Eye (tissue), 1 donor: ENCODE data around the gene PEPD.

Experiments
- DNase-seq: peaks from one replicate; pipeline ENCODE4 v3.0.0-alpha.2; 2015

Gene PEPD

DNA sequence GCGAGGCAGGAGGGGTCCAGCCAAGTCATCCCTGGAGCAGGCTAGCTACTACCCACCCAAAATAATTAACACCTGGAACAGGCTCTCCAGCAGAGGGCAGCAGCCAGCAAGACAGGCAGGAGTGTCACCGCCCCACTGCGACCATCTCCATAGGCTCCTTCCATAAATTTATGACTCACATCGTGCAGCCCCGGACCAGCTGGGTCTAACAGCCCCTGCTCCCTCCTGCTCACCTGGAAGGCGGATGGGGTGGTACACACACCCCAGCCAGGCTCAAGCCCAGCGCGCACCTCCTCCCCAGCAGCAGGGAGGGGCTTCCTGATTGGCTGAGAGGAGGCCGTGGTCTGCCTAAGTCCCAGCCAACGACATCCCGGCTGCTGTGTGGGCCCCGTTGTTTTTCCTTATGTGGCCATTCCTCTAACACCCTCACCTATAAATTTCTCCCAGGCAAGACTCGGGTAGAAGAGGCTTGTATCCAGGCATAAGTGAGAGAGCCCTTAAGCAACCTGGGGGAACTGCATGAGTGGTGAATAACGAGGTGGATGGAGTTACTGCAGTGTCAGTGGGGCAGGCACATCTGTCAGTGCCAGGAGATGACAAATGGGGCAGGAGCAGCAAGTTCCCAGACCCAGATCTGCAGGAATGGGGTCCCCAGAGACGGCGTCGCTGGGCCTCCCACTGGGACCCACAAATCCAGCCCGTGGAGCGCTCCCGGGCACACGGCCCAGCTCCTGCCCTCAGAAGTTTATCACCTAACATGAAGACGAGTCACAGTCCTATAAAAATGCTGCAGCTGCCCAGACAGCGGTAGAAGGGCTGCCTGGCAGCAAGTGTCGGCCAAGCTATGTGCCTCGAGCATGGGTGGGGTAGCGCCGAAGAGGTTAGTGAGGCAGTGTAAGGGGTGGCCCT is 105.0 kb downstream of the PEPD start:
- DNase-seq = peak; percentile 82

DNA sequence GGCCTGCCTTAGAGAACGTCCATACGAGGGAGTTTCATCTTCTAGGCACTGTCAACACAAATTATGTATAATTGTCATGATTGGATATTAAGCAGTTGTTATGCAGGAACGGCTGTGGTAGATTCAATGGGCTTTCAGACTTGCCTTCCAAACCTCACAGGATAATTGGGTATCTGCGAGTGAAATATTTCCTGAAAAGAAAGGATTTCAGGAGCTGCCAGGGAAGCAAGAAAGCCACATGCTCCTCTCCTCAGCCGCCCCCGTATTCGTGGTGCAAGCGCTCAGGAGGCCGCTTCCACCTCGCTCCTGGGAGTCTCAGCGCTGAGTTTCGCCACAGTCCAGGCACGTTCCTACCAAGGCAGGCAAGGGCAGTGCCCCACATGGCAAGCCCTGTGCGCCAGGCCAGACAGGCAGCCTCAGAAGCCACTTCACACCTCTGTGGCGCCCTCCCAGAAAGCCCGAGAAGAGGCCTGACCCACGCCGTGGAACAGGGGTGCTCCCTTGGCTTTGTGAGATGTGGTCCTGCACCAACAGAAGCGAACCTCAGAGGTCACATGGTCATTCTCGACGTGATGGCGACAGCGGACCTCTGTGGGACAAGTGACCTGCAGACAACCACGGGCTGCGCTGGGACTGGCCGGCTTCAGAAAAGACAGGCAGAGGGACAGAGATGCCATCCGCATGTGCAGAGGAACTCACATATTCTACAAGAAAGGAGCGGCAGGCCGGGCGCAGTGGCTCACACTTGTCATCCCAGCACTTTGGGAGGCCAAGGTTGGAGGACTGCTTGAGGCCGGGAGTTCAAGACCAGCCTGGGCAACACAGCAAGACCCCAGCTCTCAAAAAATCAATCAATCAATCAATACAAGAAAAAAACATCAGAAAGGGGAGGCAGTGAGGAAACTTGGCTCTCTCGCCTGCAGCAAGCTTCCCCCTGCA is 106.7 kb downstream of the PEPD start:
- no peak for DNase-seq

DNA sequence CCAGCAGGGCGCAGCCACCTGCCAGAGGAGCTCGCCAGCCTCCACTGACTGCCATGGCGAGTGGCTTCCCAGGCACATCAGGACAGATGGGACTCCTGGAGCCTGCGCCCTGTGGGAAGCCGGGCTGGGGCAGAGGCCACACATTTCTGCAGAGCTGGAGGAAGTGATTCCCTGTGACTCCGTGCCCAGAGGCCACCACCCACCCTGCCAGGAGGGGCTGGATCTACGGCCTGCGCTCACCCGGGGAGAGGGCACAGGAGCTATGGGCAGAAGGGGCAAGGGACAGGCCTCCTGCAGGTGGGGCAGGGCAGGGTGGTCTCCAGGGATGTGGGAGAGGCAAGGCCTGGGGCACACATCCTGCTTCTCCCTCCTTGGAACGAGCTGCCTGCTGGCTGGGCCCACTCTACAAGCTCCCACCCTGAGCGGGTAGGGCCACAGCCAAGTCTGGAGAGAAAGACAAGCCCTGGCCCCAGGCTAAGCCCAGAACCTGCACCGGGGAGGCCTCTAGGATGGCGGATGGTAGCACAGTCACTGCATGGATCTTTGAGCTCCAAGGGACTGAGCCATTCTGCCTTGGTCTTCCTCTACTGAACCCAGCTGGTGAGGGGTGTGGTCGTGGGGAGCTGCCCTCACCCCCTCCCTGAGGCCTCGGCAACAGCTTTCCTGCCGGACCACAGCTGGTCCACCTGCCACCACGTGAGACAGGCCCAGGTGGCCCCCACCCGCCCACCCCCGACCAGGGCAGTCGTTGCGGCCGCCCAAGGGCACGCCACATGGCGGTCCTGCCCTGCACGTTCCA is 107.5 kb downstream of the PEPD start:
- no peak for DNase-seq

DNA sequence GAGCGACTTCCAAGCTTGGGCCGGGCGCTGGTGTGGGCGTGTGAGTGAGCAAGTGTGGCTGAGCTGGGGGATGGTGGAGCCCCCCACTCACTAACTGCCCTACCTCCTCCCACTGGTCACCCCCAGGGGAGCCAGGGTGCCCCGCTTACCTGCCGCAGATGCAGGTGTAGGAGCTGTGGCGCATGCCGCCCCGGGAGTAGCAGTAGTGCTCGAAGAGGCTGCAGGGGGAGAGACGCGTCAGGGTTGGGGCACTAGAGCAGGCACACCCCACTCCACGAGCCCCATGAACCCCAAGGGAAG is 108.2 kb downstream of the PEPD start:
- no peak for DNase-seq

DNA sequence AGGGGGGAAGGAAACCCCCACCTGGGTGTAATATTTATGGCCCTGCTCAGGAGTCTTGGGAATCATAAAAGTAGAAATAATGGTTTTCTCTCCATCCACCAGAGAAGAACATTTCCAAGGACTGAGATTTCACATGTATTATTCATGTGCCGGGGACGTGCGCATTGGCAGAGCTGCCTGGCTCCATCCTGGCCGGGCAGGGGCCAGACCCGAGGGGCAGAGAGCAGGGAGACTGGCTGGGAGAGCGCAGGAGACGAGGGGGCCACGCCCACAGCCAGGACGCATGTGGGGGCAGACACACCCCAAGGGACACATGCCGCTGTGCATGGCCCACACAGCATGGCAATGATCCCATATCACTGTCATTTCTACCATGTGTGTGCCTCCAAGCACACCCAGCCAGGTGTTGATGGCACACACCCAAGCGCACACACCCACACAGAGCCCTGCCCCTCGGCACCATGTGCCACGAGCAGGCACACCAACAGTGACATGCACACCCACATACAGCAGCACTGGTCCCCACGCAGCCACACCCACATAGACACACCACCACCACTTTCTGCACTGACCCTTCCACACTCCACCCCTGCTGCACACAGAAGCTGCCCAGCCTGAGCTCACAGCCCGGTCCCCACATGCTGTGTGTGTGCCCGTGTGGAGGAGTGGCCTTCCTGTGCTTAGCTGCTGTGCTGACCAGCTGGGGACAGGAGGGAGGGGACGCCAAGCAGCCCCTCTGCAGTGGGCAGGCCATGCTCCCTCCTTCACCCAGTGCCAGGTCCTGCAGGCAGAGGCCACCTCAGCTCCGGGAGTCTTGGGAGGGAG is 108.8 kb downstream of the PEPD start:
- peak; percentile 57 for DNase-seq

DNA sequence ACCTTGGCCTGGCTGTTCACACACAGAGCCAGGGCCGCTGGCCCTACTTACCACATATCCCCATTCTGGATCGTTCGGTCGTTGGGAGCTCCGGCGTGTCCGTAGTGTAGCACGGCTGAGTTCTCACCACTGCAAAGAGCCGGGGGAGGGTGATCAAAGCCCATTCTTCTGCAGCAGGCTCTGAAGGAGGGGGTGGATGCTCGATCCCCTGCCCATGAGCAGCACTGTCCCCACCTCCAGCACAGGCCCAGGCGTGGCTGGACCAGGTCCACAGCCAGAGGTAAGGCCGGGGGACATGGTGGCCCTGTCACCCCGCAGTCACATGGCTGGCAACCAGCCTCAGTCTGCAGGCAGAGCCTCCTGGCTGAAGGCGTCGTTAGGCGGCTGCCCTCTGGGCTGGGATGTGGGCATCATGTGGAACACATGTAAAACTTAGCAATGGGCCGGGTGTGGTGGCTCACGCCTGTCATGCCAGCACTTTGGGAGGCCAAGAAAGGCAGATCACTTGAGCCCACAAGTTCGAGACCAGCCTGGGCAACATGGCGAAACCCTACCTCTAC is 109.9 kb downstream of the PEPD start:
- DNase-seq = no peak

DNA sequence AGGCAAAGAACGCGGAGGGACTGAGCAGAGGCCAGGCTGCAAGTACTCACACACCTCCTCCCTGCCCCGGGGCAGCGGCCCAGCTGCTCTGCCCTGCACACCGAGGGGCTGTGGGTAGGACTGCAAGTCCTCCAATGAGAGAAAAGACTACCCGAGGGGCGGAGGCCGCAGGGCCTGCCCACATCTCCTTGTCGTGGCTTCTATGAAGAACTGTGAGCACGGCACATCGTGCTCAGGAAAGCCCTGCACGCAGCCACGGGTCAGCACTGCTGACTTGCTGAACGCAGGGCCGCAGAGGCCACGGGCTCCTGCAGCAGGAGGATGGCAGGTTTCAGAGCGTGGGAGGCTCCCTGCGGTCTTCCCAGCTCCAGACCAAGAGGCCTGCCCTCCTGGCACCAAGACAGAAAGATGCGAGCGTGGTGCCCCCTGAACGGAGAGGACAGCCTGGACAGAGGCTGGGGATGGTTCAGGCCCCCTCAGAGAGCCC is 110.6 kb downstream of the PEPD start:
- no peak for DNase-seq

DNA sequence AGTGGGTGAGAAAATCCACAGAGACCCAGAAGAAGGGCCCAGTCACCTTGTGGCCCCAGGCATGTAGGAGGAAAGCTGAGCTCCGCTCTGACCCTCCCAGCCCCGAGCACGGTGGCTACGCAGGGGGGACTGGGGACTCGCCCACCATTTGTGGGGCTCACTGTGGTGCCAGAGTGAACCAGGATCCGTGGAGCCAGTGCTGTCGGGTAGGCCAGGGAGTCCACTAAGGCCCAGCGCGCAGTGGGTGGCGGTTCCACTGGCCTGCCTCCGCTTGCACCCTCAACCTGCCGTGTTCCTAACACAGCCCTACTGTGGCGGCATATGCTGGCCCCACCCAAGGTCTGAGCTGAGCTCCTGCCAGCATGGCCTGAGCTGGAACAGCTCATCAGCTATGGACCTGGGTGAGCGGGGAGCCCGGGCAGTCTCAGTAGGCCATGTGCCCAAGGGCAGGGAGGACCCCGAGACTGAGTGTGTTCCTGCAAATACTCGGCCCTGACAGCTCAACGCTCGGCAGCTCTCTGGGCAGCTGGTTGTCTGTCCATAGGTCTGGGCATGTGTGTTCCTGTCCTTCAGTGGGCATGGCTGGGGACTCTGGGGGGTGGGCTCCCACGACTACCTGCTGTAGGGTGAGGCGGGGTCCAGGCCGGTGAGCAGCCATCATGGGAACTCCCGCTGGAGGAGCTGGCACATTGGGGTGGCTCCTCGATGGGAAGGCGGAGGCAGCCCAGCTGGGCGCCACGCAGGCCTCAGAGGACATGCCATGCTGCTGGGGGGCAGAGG is 111.5 kb downstream of the PEPD start:
- no peak for DNase-seq

DNA sequence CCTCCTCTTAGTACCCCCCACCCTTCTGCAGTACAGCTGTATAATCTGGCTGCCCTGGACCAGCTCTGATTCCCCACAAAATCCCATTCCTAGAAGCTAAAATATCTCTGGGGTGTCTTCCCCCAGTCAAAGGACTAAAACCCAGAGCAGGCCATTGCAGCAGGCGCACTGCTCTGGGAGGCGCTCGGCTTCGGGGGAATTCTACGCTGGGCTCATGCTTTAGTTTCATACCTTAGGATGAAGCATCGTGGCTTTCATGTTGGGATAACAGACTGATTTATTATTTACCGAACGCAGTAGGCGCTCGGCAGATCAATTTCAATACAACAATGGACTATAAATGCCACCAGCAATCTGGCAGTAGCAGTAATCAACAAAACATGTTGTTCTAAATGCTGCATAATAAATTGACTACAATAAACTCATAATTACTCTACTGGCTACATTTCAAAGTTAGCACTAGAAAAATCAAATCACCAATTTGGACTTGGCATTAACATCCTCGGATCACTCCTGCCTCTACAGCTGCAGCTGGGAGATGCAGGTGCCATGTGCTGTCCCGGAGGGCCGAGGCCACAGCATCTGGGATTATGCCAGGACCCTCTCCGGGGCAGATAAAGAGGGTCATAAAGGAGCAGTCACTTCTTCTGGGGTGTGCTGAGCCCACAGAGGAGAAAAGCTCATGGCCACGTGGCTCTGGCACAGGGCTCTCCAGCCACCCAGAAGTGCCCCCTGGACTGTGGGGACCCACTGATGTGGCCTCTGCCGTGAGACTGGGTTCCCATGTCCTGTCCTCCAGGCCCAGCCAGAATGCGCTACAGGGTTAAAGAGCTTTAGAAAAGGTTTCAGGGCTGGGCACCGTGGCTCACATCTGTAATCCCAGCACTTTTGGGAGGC is 112.8 kb downstream of the PEPD start:
- no peak for DNase-seq

DNA sequence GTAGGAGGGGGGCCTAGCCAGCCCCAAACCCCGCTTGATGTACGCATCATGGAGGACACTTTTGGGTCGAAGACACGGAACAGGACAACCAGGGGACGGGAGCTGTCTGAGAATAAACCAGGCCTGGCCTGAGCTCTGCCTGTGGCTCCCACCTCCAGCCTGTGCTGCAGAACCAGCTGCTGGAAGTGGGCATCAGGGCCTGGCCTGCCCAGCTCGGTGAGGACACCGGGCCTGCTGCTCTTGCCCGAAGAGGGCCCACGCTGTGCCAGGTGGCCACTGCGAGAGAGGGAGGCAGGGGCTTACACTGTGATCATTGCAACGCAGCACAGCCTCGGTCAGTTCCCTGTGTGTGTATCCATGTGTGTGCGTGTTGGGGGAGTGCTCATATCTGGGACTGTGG is 113.5 kb downstream of the PEPD start:
- no peak for DNase-seq

DNA sequence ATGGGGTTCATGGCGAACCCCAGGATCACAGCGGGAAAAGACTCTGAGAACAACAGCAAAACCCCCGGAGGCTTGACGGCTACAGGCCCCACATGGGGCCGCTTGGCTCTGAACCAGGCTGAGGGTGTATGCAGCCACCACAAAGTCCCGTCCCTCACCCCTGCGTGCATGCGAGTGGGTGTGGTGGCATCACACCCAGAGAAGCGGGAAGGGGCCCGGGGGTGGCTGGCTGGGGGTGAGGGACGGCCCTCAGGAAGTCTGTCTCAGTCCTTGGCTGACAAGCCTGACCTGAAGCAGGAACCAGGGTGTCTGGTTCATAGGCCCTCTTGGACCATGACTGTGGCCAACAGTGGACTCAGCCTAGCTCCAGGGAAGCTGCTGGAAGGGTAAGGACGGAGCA is 113.9 kb downstream of the PEPD start:
- DNase-seq = no peak

DNA sequence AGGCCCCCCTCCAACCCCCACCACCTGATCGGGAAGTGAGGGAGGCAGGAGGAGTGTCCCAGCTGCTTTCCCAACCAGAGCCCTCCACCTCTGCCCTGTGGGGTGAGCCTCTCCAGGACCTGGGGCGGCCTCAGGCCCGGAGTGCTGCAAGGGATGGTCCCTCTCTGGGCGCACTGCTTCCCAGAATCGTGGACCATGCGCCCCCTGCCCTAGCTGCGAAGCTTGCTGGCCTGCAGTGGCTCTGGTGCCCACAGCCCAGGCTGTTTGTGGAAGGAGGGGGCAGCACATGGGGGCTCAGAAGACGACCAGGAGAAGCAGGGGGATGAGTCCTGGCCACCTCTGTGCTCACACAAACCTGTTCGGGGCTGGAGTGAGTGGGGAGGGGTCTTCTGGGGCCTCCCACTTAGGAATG is 114.4 kb downstream of the PEPD start:
- DNase-seq = no peak

DNA sequence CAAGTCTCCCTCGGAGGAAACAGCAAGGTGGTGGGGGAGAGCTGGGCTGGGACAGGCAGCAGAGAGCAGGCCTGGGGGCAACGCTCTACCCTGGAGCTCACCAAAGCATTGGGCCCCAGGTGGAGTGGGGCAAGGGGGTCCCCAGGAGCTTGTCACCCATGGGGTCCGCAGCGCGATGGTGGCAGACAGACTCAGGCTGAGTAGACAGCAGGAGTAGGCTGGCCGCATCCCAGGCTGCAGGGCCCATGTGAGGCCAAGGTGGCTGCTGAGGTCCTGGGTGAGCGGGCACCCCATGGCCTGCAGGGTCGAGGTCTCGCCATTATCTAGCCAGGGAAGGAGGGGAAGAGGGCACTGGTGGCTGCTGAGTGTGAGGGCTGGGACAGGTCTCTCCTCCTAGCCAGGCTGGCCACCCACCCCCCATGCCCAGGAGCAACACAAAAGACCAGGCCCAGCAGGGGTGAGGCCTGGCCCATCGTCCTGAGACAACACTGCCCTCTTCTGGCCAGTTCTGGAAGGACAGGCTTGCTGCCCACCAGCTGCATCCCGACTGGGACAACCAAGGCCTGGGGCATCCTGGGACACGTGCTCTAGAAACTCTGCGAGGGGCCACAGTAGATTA is 115.0 kb downstream of the PEPD start:
- peak; percentile 90 for DNase-seq

DNA sequence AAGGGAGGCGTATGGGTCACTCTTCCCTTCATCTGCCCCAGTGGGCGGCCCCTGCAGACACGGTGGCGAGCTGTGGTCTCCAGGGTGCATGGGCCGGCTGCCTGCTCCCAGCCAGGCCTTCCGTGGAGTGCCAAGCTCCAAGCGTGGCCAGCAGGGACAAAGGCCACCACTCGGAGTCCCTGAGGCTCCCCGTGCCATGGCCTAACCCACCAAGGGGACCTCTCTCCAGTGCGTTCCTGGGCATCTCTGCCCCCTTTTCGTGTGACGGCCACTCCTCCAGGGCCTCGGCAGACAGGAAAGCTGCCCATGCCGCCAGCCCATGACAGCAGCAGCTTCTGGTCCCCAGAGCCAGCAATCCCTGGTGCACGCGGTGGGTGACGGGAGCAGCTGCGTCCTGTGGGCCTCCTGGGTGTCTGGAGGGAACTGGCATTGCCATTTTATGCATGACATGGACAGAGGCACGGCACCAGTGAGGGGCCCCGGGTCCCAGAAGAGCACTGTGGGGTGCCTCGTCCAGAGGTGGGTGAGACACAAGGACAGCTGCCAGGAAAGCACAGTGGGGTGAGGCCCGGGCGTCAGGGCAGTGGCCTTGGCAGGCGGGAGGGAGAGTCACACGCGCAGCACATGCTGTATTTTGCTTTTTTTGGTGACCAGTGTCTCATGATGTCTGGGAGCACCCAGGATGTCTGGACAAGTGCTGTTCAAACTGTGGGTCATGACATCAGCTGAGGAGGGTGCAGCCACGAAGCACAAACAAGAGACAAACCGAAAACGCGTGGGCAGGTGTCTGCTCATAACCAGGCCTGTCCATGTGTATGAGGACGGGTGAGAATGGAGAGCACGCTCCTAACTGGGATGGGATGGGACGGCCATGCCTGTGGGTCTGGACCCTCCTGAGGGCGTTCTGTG is 115.8 kb downstream of the PEPD start:
- DNase-seq = no peak

DNA sequence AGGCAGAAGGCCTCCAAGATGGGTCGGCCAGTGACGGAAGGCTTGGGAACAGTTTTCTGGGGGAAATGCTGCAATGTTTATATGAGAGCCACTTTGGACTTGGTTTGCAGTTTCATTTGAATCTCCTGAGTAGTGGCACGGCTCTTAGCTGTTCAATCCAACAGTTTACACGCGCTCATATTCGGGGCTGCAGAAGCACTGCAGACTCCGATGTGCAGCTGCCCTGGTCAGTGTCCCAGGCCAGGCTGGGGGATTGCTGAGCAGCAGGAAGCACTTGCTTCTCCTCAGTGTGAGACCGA is 116.4 kb downstream of the PEPD start:
- no peak for DNase-seq

DNA sequence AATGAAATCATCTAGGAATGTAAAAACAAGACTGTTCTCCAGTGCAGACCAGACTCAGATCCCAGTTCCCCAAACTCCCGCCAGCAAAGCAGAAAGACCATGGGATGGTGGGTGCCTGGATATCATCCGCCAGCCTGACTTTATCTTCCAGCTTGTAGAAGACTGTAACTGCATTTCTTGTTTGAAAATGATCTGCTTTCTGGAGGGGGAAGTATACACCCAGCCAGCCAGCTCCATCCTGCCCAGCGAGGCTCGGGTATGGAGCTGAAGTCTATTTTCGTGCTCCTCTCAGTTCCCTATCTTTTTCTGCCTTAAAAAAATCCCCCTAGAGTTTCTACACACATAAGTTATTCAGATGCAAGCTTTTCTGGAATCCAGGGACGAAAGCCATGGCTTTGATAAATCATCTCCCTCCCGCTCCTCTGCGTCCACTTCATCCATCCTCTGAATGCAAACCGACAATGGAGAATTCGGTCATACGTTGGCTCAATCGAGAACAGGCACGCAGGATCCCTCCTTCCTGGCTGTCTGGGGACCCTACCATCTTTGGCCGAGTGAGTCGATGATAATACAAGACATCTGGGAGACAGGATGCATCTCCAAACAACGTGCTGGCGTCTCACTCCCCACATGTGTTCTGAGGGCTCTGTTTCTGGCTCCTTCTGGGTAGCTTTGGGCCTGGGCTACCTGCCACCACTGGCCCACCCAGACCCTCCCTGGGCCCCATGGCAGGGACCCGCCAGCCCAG is 116.9 kb downstream of the PEPD start:
- peak; percentile 68 for DNase-seq

DNA sequence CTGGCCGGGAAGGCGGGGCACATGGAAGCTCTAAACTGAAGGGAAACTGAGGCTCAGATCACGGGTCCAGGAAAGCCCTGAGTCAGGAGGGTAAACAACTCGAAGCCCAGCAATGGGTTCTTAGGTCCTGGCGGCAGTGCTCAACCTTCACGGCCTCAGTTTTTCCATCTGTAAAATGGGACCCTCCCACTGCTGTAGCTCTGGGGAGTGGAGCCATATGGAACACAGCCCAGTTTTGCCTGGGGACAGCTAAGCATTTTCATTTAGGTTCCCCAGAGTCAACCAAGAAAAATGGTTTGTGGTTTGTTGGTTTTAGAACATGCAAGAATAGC is 117.7 kb downstream of the PEPD start:
- no peak for DNase-seq
